ENCODE data around the gene ITIH1. TPM values are rescaled to one million over a fixed set of nuclear protein-coding genes. Genes with fewer than 3 reads are reported as not detected.

ITIH1 gene
- total RNA-seq, 1 experiment from 2014 or later = 0.47 TPM

- DNase-seq = peak; percentile 65
- intact Hi-C loops (cut with micrococcal nuclease; ENCODE audit: unreplicated experiment) = loop anchor here (2.0 kb wide), 1 partner anchor 85 kb away; no protein-coding TSS in a partner anchor
- TF ChIP-seq CTCF (IDR thresholded peaks at IDR 0.05; ENCODE audit: unreplicated experiment) = no peak
- H3K9me3 Mint-ChIP-seq (ENCODE audit: low read depth, unreplicated experiment) = no peaks in the 10 kb centered on the region
- BruUV-seq (replicated peaks) = no TSS peak
- CTCF ChIA-PET = interaction anchor here (0.6 to 1.1 kb wide), 2 partner anchors 9 to 174 kb away, joined by 3 to 4 read pairs; no protein-coding TSS in a partner anchor
- H3K4me3 Mint-ChIP-seq (ENCODE audit: low read depth, unreplicated experiment) = no peak overlapping the region
- no peaks in the 10 kb centered on the region for H3K27me3 Mint-ChIP-seq (ENCODE audit: unreplicated experiment)
- H3K36me3 Mint-ChIP-seq (ENCODE audit: insufficient read depth, unreplicated experiment) = no peaks in the 10 kb centered on the region
- peak overlapping the region; percentile 74 for H3K27ac Mint-ChIP-seq (ENCODE audit: unreplicated experiment)
- peaks cover 27% of the 10 kb centered on the region for H3K4me1 Mint-ChIP-seq (ENCODE audit: low read depth, unreplicated experiment)
These were observed 50.5 kb downstream of the ITIH1 start for GRCh38 chr3:52827866-52828376.

- Mint-ChIP-seq H3K4me1 (ENCODE audit: low read depth, unreplicated experiment) (peaks cover 27% of the 10 kb centered on the region), H3K27ac (ENCODE audit: unreplicated experiment) (no peak overlapping the region), H3K9me3 (ENCODE audit: low read depth, unreplicated experiment) (no peaks in the 10 kb centered on the region), H3K27me3 (ENCODE audit: unreplicated experiment) (no peaks in the 10 kb centered on the region), H3K36me3 (ENCODE audit: insufficient read depth, unreplicated experiment) (no peaks in the 10 kb centered on the region), H3K4me3 (ENCODE audit: low read depth, unreplicated experiment) (no peak overlapping the region)
- TF ChIP-seq CTCF (IDR thresholded peaks at IDR 0.05; ENCODE audit: unreplicated experiment) = no peak
- CTCF ChIA-PET = no interaction called here
- no TSS peak for BruUV-seq (replicated peaks)
- no peak for DNase-seq
- intact Hi-C loops (cut with micrococcal nuclease; ENCODE audit: unreplicated experiment) = no loop called here
These were observed 52.1 kb downstream of the ITIH1 start for GRCh38 chr3:52829482-52829881.

GRCh38 chr3:52829906-52830463 is 52.6 kb downstream of the ITIH1 start:
- no peak overlapping the region for H3K4me3 Mint-ChIP-seq (ENCODE audit: low read depth, unreplicated experiment)
- H3K27ac Mint-ChIP-seq (ENCODE audit: unreplicated experiment) = no peak overlapping the region
- DNase-seq = no peak
- CTCF ChIA-PET = no interaction called here
- TF ChIP-seq CTCF (IDR thresholded peaks at IDR 0.05; ENCODE audit: unreplicated experiment) = no peak
- peaks cover 27% of the 10 kb centered on the region for H3K4me1 Mint-ChIP-seq (ENCODE audit: low read depth, unreplicated experiment)
- no peaks in the 10 kb centered on the region for H3K9me3 Mint-ChIP-seq (ENCODE audit: low read depth, unreplicated experiment)
- no peaks in the 10 kb centered on the region for H3K27me3 Mint-ChIP-seq (ENCODE audit: unreplicated experiment)
- BruUV-seq (replicated peaks) = no TSS peak
- H3K36me3 Mint-ChIP-seq (ENCODE audit: insufficient read depth, unreplicated experiment) = no peaks in the 10 kb centered on the region
- intact Hi-C loops (cut with micrococcal nuclease; ENCODE audit: unreplicated experiment) = no loop called here

GRCh38 chr3:52830535-52831258 is 53.3 kb downstream of the ITIH1 start, which contains the start of gene ITIH4:
Gene ITIH4, minus strand, starts transcription at chr3:52830672. Its CDS starts 30 bp downstream, at chr3:52830642.
- Mint-ChIP-seq H3K27ac (ENCODE audit: unreplicated experiment) (no peak within 1 kb of the TSS), H3K4me1 (ENCODE audit: low read depth, unreplicated experiment) (peaks cover 27% of the 10 kb centered on the region), H3K36me3 (ENCODE audit: insufficient read depth, unreplicated experiment) (no peaks in the 10 kb centered on the region), H3K27me3 (ENCODE audit: unreplicated experiment) (no peaks in the 10 kb centered on the region), H3K9me3 (ENCODE audit: low read depth, unreplicated experiment) (no peaks in the 10 kb centered on the region), H3K4me3 (ENCODE audit: low read depth, unreplicated experiment) (no peak within 1 kb of the TSS)
- no peak for DNase-seq
- CTCF ChIA-PET = interaction anchor here (0.9 kb wide), 1 partner anchor 10 kb away, joined by 3 read pairs; no protein-coding TSS in a partner anchor
- no peak for TF ChIP-seq CTCF (IDR thresholded peaks at IDR 0.05; ENCODE audit: unreplicated experiment)
- intact Hi-C loops (cut with micrococcal nuclease; ENCODE audit: unreplicated experiment) = no loop called here
- no TSS peak for BruUV-seq (replicated peaks)
